Measurements from ENCODE around the gene ZEB2.

Gene ZEB2

GRCh38 chr2:144468823-144469595, 50.9 kb downstream of the ZEB2 start:
- no peak for DNase-seq

DNA sequence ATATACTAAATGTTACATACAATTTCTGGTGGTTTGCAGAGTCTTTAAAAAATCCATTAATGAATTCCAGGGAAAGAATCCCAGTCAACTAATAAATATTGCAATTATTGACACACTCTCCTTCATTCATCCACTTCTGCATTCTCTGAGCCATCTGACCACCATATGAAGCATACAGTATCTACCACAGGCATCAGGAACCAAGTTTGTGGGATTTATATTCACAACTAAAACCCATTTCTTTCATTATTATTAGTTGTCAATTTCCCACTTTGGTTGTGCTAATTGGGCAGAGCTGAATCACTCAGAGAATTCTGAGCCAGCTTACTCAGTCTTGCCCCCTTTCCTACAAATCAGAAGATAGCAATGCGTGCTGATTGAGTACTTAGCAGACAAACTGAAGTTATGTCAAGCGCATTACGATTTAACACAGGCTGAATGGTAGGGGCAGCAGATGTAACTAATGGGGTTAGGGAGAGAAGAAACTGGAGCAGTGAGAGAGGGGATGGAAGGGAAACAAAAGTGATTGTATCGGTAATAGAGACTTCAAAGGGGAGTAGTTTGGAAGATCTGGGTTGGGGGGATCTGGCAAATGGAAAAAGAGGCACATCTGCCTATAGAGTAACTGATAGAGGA, 52.3 kb downstream of the ZEB2 start:
- no peak for DNase-seq

DNA sequence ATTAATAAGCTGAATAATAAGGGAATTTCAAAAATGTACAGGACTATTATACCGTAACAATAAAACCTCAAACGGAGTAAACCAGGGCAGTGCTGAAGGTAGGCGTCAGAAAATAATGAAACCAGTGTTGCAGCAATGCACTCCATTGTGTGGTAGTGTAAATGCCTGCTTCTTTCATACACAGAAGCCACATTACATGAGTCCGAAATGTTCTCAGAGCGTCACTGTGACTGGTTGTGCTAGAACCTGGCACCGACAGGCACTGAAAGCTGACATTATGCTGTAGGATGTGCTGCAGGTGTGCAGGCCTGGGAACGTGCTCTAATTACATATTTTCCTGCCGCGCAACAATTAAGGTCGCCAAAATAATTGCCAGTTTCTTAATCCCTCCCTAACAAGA, 53.3 kb downstream of the ZEB2 start:
- DNase-seq: no peak

GRCh38 chr2:144465749-144466148, 54.2 kb downstream of the ZEB2 start:
- no peak for DNase-seq

DNA sequence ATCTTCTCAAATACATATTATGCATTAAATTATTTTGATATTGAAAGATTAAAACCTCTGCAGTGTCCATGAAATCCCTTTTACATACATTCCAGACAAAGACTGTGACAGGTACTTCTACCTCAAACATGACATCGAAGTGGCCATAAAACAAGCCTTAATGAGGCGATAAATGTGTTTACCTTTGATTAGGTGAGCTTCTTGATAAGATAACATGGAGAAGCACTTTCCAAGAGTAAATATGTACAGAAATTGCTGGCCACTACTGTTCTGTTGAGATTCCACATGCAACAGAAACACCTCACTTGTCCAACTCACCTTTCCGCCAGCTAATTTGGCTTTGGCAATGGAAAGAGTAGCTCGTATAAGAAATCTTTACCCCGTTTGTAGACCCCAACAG, 55.2 kb downstream of the ZEB2 start:
- DNase-seq: no peak

GRCh38 chr2:144463266-144463665, 56.7 kb downstream of the ZEB2 start:
- no peak for DNase-seq

GRCh38 chr2:144462266-144462665, 57.7 kb downstream of the ZEB2 start:
- no peak for DNase-seq

DNA sequence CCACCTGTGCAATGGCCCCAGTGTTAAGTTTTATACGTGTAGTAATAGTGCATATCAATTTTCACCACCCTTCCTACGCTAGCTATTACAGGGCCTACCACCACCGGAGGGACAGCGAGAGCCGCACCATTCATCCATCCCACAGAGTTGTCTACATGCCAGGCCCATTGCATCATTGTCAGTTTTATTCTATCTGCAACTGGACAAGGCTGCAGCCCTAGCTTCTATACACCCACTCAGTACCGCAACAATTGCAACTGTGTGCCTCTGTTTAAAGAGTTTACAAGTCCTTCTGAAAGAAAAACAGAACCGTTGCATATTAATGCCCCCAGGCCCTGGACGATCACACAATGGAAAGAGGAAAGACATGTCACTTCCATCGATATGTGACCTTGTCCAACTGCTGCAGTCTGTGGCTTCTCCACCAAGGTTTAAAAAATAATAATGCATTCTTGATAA, 58.6 kb downstream of the ZEB2 start:
- no peak for DNase-seq

DNA sequence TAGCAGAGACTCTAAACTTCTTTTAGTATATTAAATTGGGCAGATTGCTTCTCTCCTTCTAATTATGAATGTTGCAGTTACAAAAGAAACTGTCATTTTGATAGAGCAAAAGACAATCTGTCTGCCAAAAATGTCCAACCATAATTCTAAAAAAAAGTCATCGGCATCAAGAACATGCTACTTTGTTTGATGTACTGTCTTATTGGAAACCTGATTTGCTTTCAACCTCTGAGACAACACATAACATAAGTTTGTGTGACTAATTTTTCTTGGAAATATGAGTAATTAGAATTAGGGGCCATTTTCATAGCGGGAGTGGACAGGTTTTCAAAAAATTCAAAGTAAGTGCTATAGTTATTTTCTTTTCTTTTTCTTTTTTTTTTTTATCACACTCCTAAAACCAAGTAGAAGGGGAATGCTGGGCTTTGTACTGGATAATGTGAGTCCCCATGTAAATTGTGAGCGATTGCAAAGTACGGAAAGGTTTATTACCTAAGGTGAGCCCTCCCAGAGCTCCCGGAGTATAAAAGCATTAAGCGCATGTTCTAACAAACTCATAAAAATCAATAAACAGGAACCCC, 59.1 kb downstream of the ZEB2 start:
- DNase-seq: peak; percentile 40

DNA sequence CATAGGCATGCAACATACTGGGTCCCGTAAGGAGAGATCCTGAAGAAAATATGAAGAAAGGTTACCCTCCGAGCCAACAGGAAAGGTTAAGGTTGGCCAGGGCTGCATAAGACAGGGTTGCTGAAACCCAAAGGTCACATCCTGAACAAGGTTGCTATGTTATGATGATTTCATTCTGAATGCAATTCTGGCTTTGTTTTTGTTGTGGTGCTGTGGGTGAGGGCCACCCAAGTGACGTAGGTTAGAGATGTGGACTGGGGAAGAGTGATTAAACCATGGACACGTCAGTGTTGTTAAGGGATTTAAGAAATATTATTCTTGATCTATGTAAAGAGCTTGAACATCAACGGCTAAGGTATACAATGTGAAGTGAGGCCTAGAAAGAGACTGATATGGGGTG, 60.0 kb downstream of the ZEB2 start:
- peak; percentile 71 for DNase-seq

- DNase-seq: no peak
Observed at GRCh38 chr2:144459286-144459685, 60.6 kb downstream of the ZEB2 start.

GRCh38 chr2:144458541-144458940, 61.4 kb downstream of the ZEB2 start:
- no peak for DNase-seq

GRCh38 chr2:144456680-144457079, 63.2 kb downstream of the ZEB2 start:
- peak; percentile 75 for DNase-seq

GRCh38 chr2:144455987-144456386, 63.9 kb downstream of the ZEB2 start:
- DNase-seq: no peak

DNA sequence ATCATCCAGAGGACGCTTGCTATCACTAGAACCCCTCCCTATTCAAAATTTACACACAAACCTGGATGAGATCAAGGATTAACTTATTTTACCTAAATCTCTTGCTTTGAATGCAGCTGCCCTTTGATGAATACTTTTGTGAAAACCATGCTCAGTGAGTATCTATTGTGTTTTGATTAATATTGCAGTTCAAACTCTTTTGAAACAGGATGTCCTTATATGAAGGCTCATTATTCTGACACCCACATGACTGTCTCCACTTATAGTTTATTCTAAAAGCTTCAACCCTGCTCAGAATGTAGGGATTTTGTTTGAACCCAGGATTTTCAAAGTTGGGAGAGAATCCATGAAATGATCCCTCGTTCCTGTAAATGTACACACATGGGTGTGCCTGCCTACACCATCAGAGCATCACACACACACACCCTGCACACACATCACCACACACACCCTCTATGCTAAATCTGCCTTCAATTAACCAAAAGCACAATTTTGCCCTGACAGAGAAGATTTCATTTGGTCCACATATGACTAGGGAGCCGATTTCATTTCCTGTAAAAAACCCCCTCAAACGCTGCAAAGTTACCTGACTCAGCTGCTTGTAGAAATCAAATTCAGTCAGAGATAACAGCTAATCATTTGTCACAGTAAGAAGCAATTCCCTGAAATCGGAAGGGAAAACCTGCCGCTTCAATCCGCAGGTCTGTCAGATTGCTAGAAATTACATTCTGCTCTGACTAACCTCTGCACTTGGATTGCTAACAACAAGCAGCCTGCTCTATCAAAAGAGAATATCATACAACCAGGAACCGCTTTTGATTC, 65.2 kb downstream of the ZEB2 start:
- peak; percentile 83 for DNase-seq

DNA sequence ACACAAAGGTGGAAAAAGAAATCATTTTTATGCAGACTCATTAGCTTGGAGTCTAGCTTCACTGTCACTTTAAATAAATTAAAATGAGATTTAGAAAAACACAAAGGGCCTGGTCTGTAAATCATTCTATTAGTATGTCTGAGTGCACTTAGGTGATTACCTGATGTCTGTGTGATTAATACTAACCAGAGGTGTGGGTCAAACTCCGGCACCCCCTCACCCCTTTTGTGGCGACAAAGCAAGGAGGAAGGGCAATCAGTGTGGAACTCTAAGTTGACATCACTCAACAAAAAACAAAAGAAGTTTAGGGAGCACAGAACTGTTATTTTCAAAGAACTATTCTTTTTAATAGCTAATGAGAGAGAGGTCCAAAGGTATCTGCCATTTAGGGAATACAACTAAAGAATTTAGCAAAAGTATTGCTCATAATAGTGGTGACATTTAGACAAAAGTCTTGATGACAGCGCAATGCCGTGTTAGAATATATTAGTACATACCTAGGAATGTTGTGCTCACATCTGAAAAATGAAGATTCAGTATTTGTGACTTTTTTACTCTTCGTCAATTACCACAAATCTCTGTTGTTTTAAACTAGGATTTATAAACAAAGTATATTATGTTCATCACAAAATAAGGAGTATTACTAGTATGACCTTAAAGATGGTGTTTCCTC, 66.3 kb downstream of the ZEB2 start:
- DNase-seq: no peak

- no peak for DNase-seq
Observed at GRCh38 chr2:144452989-144453336, 67.0 kb downstream of the ZEB2 start.

GRCh38 chr2:144452169-144452988, 67.5 kb downstream of the ZEB2 start:
- no peak for DNase-seq

DNA sequence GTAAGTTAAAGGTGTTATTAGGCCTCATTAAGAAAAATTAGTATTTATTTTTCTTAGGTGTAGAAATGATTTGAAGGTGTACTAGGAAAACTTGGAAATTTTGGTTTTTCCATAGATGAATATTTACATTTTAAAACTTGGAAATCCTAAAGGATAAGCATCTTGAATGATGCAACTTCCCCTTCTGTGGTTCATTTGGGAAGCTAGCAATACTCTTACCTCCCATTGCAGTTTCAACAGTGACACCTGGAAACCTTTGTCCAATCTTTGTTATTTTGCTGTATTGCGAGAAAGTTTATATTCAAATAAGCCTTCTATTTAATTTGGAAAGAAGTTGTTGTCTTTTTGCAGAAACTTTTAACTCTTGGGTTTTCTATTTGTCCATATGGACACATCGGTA, 68.5 kb downstream of the ZEB2 start:
- no peak for DNase-seq

DNA sequence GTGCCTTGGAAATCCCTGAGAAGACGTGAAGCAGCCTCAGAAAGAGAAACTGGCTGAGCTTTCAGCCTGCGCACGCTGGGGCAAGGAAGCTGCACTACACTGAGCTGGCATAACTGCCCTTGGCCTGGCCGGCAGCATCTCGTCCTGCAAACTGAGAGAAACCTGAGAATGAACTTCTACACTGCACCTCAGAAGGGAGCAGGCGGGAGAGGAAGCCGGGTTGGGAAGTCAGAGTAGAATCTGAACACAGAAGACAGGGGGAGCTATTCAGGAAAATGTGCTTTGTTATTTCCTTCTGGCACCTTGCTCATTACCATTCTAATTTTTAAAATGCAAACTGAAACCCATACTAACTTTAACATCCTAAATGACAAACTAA, 70.9 kb downstream of the ZEB2 start:
- DNase-seq: no peak

- no peak for DNase-seq
Observed at GRCh38 chr2:144448389-144449027, 71.4 kb downstream of the ZEB2 start.

- DNase-seq: no peak
Observed at GRCh38 chr2:144447535-144447934, 72.4 kb downstream of the ZEB2 start.

Measured in activated CD4-positive, alpha-beta T cell treated with anti-CD3 and anti-CD28 coated beads, Interleukin-2, Interleukin-6, amounts not matched to agents 100 ng/mL and 50 ng/mL, durations not matched to agents 16 hours and 8 hours (primary cell).